A673 (cell line): Measurements from ENCODE around the gene C9. TPM values are rescaled to one million over a fixed set of nuclear protein-coding genes. Genes with fewer than 3 reads are reported as not detected.

Experiments
- BruUV-seq: library from RNA; stranded (reverse); fragments of 400-500 nt; replicated peaks from 2 replicates; lab custom pipeline; 2021; lab: Mats Ljungman, UMichigan
- CTCF ChIA-PET: fragments of 300-600 bp; sonication (Branson Sonifier 250); formaldehyde crosslinking; loops from one replicate; lab custom pipeline; 2022; ENCODE audit warnings: antibody characterized with exemption; lab: Charles Lee
- POLR2A ChIA-PET: fragments of 300-600 bp; sonication (Branson Sonifier 250); formaldehyde crosslinking; loops from one replicate; lab custom pipeline; 2022; ENCODE audit warnings: antibody characterized with exemption; ENCODE audit not compliant: low non-redundant PET; lab: Charles Lee
- DNase-seq: peaks from one replicate; pipeline ENCODE4 v3.0.0-alpha.2; 2015; ENCODE audit warnings: low spot score
- H3K27ac ChIP-seq: fragments of 200-600 bp; sonication (generic); 2 replicates; pipeline ENCODE4 v1.5.1; 2016; ENCODE audit warnings: mixed run types, low read depth, mild to moderate bottlenecking, mixed read lengths, antibody characterized with exemption, low read length; ENCODE audit not compliant: poor library complexity, severe bottlenecking
- H3K27me3 ChIP-seq: fragments of 200-600 bp; sonication (generic); replicated peaks from 2 replicates; pipeline ENCODE4 v1.6.1; 2017; ENCODE audit warnings: mixed run types, low read depth, mild to moderate bottlenecking, mixed read lengths, antibody characterized with exemption, low read length; ENCODE audit not compliant: insufficient read depth, poor library complexity
- H3K36me3 ChIP-seq: fragments of 200-600 bp; sonication (generic); 2 replicates; pipeline ENCODE4 v1.6.1; 2016; ENCODE audit warnings: mixed run types, mild to moderate bottlenecking, mixed read lengths, antibody characterized with exemption, low read length; ENCODE audit not compliant: insufficient read depth, poor library complexity, severe bottlenecking
- H3K4me1 ChIP-seq: fragments of 200-600 bp; sonication (generic); 2 replicates; pipeline ENCODE4 v1.6.1; 2017; ENCODE audit warnings: mixed run types, mild to moderate bottlenecking, mixed read lengths, antibody characterized with exemption, low read length; ENCODE audit not compliant: insufficient read depth, poor library complexity, severe bottlenecking
- H3K4me3 ChIP-seq: fragments of 200-600 bp; sonication (generic); 2 replicates; pipeline ENCODE4 v1.5.1; 2016; ENCODE audit warnings: low read depth, mixed run types, mild to moderate bottlenecking, mixed read lengths, low read length; ENCODE audit not compliant: poor library complexity, severe bottlenecking
- H3K9me3 ChIP-seq: fragments of 200-600 bp; sonication (generic); 2 replicates; pipeline ENCODE4 v1.6.1; 2016; ENCODE audit warnings: mixed run types, low read depth, mild to moderate bottlenecking, mixed read lengths, antibody characterized with exemption, low read length; ENCODE audit not compliant: poor library complexity, severe bottlenecking
- CTCF ChIP-seq: fragments of 300-800, 200-600 bp; sonication (generic); conservative IDR thresholded peaks from 2 replicates; pipeline ENCODE4 v1.5.1; 2017; ENCODE audit warnings: low read depth, mild to moderate bottlenecking, antibody characterized with exemption, low read length, moderate library complexity, mixed read lengths
- EZH2 ChIP-seq: fragments of 200-600 bp; sonication (generic); IDR thresholded peaks from 2 replicates; pipeline ENCODE4 v1.6.1; 2017; ENCODE audit warnings: borderline replicate concordance, low read depth, mild to moderate bottlenecking, mixed read lengths, antibody characterized with exemption, low read length; ENCODE audit not compliant: poor library complexity, severe bottlenecking
- intact Hi-C: fragments of 100-400 bp; cut with micrococcal nuclease; formaldehyde crosslinking; loops from one replicate; pipeline ENCODE4 v1.10.0; 2022; ENCODE audit not compliant: unreplicated experiment
- total RNA-seq: library from RNA; stranded (reverse); gene quantifications from 2 replicates; pipeline ENCODE4 v1.2.3, GENCODE V29; 2021

The C9 gene
- total RNA-seq, 1 experiment from 2014 or later, result not detected

- BruUV-seq, result no TSS peak
- Histone ChIP-seq H3K9me3 (no peaks in the 10 kb centered on the region), H3K4me1 (no peaks in the 10 kb centered on the region), H3K27ac (no peak overlapping the region), H3K27me3 (no peaks in the 10 kb centered on the region), H3K4me3 (no peak overlapping the region), H3K36me3 (no peaks in the 10 kb centered on the region)
- POLR2A ChIA-PET, result no interaction called here
- DNase-seq, result no peak
- intact Hi-C loops, result no loop called here
- TF ChIP-seq CTCF (no peak), EZH2 (no peak)
- CTCF ChIA-PET, result no interaction called here
Measured at GRCh38 chr5:39266442-39266841, 97.9 kb downstream of the C9 start.

- Histone ChIP-seq H3K27ac (no peak overlapping the region), H3K4me3 (no peak overlapping the region), H3K9me3 (no peaks in the 10 kb centered on the region), H3K36me3 (no peaks in the 10 kb centered on the region), H3K27me3 (no peaks in the 10 kb centered on the region), H3K4me1 (no peaks in the 10 kb centered on the region)
- TF ChIP-seq EZH2, result no peak
- no peak for TF ChIP-seq CTCF
- DNase-seq, result no peak
- intact Hi-C loops, result no loop called here
- BruUV-seq, result no TSS peak
- CTCF ChIA-PET, result no interaction called here
- POLR2A ChIA-PET, result no interaction called here
Measured at GRCh38 chr5:39264528-39264927, 99.8 kb downstream of the C9 start.

- Histone ChIP-seq H3K36me3 (no peaks in the 10 kb centered on the region), H3K4me1 (no peaks in the 10 kb centered on the region), H3K9me3 (no peaks in the 10 kb centered on the region), H3K27ac (no peak overlapping the region), H3K27me3 (no peaks in the 10 kb centered on the region), H3K4me3 (no peak overlapping the region)
- no peak for TF ChIP-seq EZH2
- TF ChIP-seq CTCF, result no peak
- no TSS peak for BruUV-seq
- POLR2A ChIA-PET, result no interaction called here
- CTCF ChIA-PET, result no interaction called here
- intact Hi-C loops, result no loop called here
- no peak for DNase-seq
Measured at GRCh38 chr5:39262981-39263380, 101.3 kb downstream of the C9 start.
